Left lung (tissue), 10 donors: ENCODE results near the gene CLCNKB. TPM values are rescaled to one million over a fixed set of nuclear protein-coding genes. Genes with fewer than 3 reads are reported as not detected.

Source experiments
- ATAC-seq: fragments of 200-7000 bp; cut with Tn5 transposase; one replicate; pipeline ENCODE4 v1.9.1; 2020; ENCODE audit warnings: moderate library complexity
- DNase-seq, 4 donors: peaks; one replicate each; pipeline ENCODE4 v3.0.0-alpha.2; 2013 to 2020
- H3K27ac ChIP-seq, 2 donors: fragments of 200-600 bp; sonication (generic) in 1 of 2; one replicate each; pipeline versions ENCODE4 v1.5.0 to v1.8.0; 2020 to 2021
- H3K27me3 ChIP-seq, 2 donors: fragments of 200-600 bp; sonication (generic) in 1 of 2; one replicate each; pipeline versions ENCODE4 v1.5.0 to v1.8.0; 2020 to 2021
- H3K36me3 ChIP-seq, 2 donors: fragments of 200-600 bp; sonication (generic) in 1 of 2; one replicate each; pipeline versions ENCODE4 v1.5.0 to v1.8.0; 2020 to 2021
- H3K4me1 ChIP-seq, 2 donors: fragments of 200-600 bp; one replicate each; pipeline ENCODE4 v1.8.0; 2021
- H3K4me3 ChIP-seq, 2 donors: fragments of 200-600 bp; sonication (generic) in 1 of 2; one replicate each; pipeline versions ENCODE4 v1.5.0 to v1.8.0; 2020 to 2021; ENCODE audit warnings: mild to moderate bottlenecking in 1 of 2
- H3K9me3 ChIP-seq, 2 donors: fragments of 200-600 bp; sonication (generic) in 1 of 2; one replicate each; pipeline versions ENCODE4 v1.5.0 to v1.8.0; 2020 to 2021
- intact Hi-C, 2 donors: fragments of 100-400 bp; cut with DNase I; formaldehyde crosslinking; loops; one replicate each; pipeline versions ENCODE4 v1.11.2 to v1.14.2; 2022
- polyA plus RNA-seq, 6 donors: library from polyadenylated mRNA; unstranded; fragments of 120-200 nt; gene quantifications; one replicate each; pipeline ENCODE4 v1.2.1, GENCODE V29; 2013; ENCODE audit not compliant: insufficient read length in 6 of 6
- total RNA-seq, 2 donors: library from RNA; stranded (reverse); fragmentation: NEBNext Ultra II Directional; extraction: Animal tissue kit (Norgen Biotek cat#: 25700); gene quantifications; one replicate each; pipeline ENCODE4 v1.2.1, GENCODE V29; 2021
- TF ChIP-seq, protein P1 (sequence below), 2 donors: fragments of 200-600 bp; sonication (generic) in 1 of 2; IDR thresholded peaks; one replicate each; pipeline versions ENCODE4 v1.5.0 to v1.8.0; 2021; ENCODE audit warnings: antibody characterized with exemption in 2 of 2
- donor health status: DM: no; HTN: yes; CAD: no.
- donor health status: DM: no; HTN: no; CAD: no.

Gene CLCNKB
- total and polyA plus RNA-seq, 8 donors = 1.1 to 8.0 (median 4.9) TPM; not detected in 1

DNA sequence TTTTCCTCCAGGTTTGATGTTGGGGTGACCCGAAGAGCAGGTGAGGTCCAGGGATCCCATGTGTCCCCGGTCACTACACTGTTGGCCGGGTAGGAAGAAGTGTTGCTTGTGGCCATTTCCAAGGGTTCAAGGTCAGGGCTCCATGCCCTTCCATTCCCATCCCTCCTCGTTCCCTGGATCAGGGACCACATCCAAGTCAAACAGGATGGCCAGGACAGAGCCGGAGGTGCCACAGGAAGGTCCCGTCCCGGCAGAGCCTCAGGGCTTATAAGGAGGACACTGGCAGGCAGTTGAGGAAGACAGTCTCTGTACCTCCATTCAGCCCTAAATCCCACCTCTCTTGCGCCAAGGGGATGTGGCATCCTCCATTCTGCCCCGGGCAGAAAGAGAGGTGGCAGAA lies 51.9 kb downstream of the CLCNKB start:
- Histone ChIP-seq H3K9me3 (no peaks in the 10 kb centered on the region), H3K4me3 (no peak overlapping the region), H3K27me3 (peaks cover 0 to 8% of the 10 kb centered on the region in 2 donors), H3K36me3 (no peaks in the 10 kb centered on the region), H3K4me1 (no peaks in the 10 kb centered on the region), H3K27ac (no peak overlapping the region)
- intact Hi-C loops = no loop called here
- DNase-seq = peak in 1 of 4 donors; percentile 4
- ATAC-seq = no peak
- TF ChIP-seq, protein P1, sequence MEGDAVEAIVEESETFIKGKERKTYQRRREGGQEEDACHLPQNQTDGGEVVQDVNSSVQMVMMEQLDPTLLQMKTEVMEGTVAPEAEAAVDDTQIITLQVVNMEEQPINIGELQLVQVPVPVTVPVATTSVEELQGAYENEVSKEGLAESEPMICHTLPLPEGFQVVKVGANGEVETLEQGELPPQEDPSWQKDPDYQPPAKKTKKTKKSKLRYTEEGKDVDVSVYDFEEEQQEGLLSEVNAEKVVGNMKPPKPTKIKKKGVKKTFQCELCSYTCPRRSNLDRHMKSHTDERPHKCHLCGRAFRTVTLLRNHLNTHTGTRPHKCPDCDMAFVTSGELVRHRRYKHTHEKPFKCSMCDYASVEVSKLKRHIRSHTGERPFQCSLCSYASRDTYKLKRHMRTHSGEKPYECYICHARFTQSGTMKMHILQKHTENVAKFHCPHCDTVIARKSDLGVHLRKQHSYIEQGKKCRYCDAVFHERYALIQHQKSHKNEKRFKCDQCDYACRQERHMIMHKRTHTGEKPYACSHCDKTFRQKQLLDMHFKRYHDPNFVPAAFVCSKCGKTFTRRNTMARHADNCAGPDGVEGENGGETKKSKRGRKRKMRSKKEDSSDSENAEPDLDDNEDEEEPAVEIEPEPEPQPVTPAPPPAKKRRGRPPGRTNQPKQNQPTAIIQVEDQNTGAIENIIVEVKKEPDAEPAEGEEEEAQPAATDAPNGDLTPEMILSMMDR (IDR thresholded peaks at IDR 0.05) = no peak

DNA sequence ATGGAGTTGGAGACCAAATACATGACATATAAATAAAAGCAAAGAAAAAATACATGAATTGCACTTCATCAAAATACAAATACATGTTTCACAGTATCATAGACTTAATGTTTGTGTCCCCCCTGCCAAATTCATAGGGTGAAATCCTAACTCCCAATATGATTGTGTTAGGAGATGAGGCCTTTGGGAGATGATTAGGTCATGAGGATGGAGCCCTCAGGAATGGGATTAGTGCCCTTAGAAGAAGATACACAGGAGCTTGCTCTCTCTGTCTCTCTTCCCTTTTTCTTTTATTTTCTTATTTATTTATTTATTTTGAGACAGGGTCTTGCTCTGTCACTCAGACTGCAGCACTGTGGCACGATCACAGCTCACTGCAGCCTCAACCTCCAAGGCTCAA lies 55.8 kb downstream of the CLCNKB start:
- peaks cover 0 to 12% of the 10 kb centered on the region in 2 donors for H3K27me3 ChIP-seq
- ATAC-seq (no peak), DNase-seq (no peak)
- no peak overlapping the region for H3K27ac ChIP-seq
- H3K4me3 ChIP-seq = no peak overlapping the region
- no peaks in the 10 kb centered on the region for H3K36me3 ChIP-seq
- TF ChIP-seq, protein P1 (IDR thresholded peaks at IDR 0.05) = no peak
- H3K4me1 ChIP-seq = no peaks in the 10 kb centered on the region
- intact Hi-C loops = no loop called here
- H3K9me3 ChIP-seq = no peaks in the 10 kb centered on the region

DNA sequence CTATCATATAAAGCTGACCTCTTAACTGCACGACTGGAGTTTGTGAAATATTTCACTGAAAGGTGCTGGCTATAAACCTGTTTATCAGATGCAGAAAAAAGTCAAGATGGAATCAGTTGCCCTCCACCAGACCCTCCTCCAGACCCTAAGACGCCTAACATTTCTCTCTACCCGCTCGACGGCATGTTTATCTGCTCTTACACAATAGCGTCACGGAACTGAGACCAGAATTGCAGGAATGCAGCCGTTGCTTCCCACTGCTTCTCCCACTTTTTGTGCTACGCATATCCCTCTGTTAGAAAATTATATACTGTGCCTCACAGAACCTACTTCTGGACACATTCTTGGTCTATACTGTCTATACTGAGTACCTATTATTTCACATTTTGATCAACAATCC lies 58.0 kb downstream of the CLCNKB start:
- Histone ChIP-seq H3K4me1 (no peaks in the 10 kb centered on the region), H3K4me3 (no peak overlapping the region), H3K27ac (no peak overlapping the region), H3K36me3 (no peaks in the 10 kb centered on the region), H3K27me3 (peaks cover 0 to 4% of the 10 kb centered on the region in 2 donors), H3K9me3 (no peaks in the 10 kb centered on the region)
- ATAC-seq = no peak
- DNase-seq = peak in 1 of 4 donors; percentile 40
- intact Hi-C loops = no loop called here
- TF ChIP-seq, protein P1 (IDR thresholded peaks at IDR 0.05) = no peak

Other genes starting within 250 kb of the CLCNKB start
- gene UQCRHL, start 236.1 kb upstream of the CLCNKB start, total RNA-seq = 1 to 10 TPM; 1.2 TPM
- 1 to 10 TPM; 2.1 to 3.2 (median 2.5) TPM for gene UQCRHL, start 236.1 kb upstream of the CLCNKB start, polyA plus RNA-seq
- 10 to 100 TPM; 37.2 to 54.1 TPM for gene SPEN, start 196.1 kb upstream of the CLCNKB start, total RNA-seq
- 10 to 100 TPM; 61.4 to 71.4 (median 64.6) TPM for gene SPEN, start 196.1 kb upstream of the CLCNKB start, polyA plus RNA-seq
- 10 to 100 TPM; 31.2 to 39.9 TPM for gene ZBTB17, start 67.7 kb upstream of the CLCNKB start, total RNA-seq
- gene ZBTB17, start 67.7 kb upstream of the CLCNKB start, polyA plus RNA-seq = 10 to 100 TPM; 27.4 to 46.5 (median 33.1) TPM
- gene SRARP, start 39.5 kb upstream of the CLCNKB start, total RNA-seq = not detected
- gene SRARP, start 39.5 kb upstream of the CLCNKB start, polyA plus RNA-seq = under 1 TPM in 4 of 6 donors, not detected in 2; 0.08 to 0.20 (median 0.10) TPM
- gene HSPB7, start 25.7 kb upstream of the CLCNKB start, total RNA-seq = 10 to 100 TPM in 1 of 2 donors, 1 to 10 TPM in 1; 4.2 to 22.1 TPM
- gene HSPB7, start 25.7 kb upstream of the CLCNKB start, polyA plus RNA-seq = 1 to 10 TPM; 1.5 to 6.3 (median 2.9) TPM
- under 1 TPM; 0.12 to 0.39 TPM for gene CLCNKA, start 21.7 kb upstream of the CLCNKB start, total RNA-seq
- 1 to 10 TPM in 2 of 6 donors, under 1 TPM in 4; 0.48 to 1.4 (median 0.88) TPM for gene CLCNKA, start 21.7 kb upstream of the CLCNKB start, polyA plus RNA-seq
- not detected for gene FAM131C, start 29.9 kb downstream of the CLCNKB start, total RNA-seq
- gene FAM131C, start 29.9 kb downstream of the CLCNKB start, polyA plus RNA-seq = under 1 TPM in 4 of 6 donors, not detected in 2; 0.08 to 0.21 (median 0.17) TPM
- 10 to 100 TPM; 36.9 to 62.6 TPM for gene EPHA2, start 112.3 kb downstream of the CLCNKB start, total RNA-seq
- gene EPHA2, start 112.3 kb downstream of the CLCNKB start, polyA plus RNA-seq = 10 to 100 TPM; 12.6 to 38.3 (median 29.5) TPM
- gene ARHGEF19, start 168.9 kb downstream of the CLCNKB start, total RNA-seq = 10 to 100 TPM; 10.4 to 13.1 TPM
- gene ARHGEF19, start 168.9 kb downstream of the CLCNKB start, polyA plus RNA-seq = 10 to 100 TPM; 52.9 to 67.7 (median 59.6) TPM
- gene CPLANE2, start 193.4 kb downstream of the CLCNKB start, total RNA-seq = 1 to 10 TPM; 5.6 to 8.9 TPM
- gene CPLANE2, start 193.4 kb downstream of the CLCNKB start, polyA plus RNA-seq = 1 to 10 TPM; 3.9 to 6.0 (median 4.9) TPM